ENCODE measurements around the gene ADAMTSL4.

Gene ADAMTSL4

GRCh38 chr1:150552911-150553289, 3.7 kb downstream of the ADAMTSL4 start:
- ChIA-PET POLR2A (no interaction called here), CTCF (interaction anchor here (7.9 to 9.0 kb wide), 2 partner anchors 8 to 20 kb away, joined by 47 to 100 read pairs; no protein-coding TSS in a partner anchor)
- no peak for DNase-seq (ENCODE audit: extremely low spot score)
- TF ChIP-seq, protein P1, sequence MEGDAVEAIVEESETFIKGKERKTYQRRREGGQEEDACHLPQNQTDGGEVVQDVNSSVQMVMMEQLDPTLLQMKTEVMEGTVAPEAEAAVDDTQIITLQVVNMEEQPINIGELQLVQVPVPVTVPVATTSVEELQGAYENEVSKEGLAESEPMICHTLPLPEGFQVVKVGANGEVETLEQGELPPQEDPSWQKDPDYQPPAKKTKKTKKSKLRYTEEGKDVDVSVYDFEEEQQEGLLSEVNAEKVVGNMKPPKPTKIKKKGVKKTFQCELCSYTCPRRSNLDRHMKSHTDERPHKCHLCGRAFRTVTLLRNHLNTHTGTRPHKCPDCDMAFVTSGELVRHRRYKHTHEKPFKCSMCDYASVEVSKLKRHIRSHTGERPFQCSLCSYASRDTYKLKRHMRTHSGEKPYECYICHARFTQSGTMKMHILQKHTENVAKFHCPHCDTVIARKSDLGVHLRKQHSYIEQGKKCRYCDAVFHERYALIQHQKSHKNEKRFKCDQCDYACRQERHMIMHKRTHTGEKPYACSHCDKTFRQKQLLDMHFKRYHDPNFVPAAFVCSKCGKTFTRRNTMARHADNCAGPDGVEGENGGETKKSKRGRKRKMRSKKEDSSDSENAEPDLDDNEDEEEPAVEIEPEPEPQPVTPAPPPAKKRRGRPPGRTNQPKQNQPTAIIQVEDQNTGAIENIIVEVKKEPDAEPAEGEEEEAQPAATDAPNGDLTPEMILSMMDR (IDR thresholded peaks at IDR 0.05; ENCODE audit: control extremely low read depth, extremely low read depth, low read depth, missing control alignments) = no peak

GRCh38 chr1:150553392-150554085, 4.3 kb downstream of the ADAMTSL4 start:
- ChIA-PET POLR2A (no interaction called here), CTCF (interaction anchor here (0.8 to 9.0 kb wide), 4 partner anchors 7 to 20 kb away, joined by 3 to 100 read pairs (median 25); no protein-coding TSS in a partner anchor)
- TF ChIP-seq, protein P1 (IDR thresholded peaks at IDR 0.05; ENCODE audit: control extremely low read depth, extremely low read depth, low read depth, missing control alignments) = no peak
- no peak for DNase-seq (ENCODE audit: extremely low spot score)

GRCh38 chr1:150554086-150554452, 4.9 kb downstream of the ADAMTSL4 start:
- CTCF ChIA-PET = interaction anchor here (0.8 to 9.0 kb wide), 4 partner anchors 7 to 21 kb away, joined by 3 to 100 read pairs (median 25); no protein-coding TSS in a partner anchor
- no peak for DNase-seq (ENCODE audit: extremely low spot score)
- TF ChIP-seq, protein P1 (IDR thresholded peaks at IDR 0.05; ENCODE audit: control extremely low read depth, extremely low read depth, low read depth, missing control alignments) = no peak
- POLR2A ChIA-PET = no interaction called here

DNA sequence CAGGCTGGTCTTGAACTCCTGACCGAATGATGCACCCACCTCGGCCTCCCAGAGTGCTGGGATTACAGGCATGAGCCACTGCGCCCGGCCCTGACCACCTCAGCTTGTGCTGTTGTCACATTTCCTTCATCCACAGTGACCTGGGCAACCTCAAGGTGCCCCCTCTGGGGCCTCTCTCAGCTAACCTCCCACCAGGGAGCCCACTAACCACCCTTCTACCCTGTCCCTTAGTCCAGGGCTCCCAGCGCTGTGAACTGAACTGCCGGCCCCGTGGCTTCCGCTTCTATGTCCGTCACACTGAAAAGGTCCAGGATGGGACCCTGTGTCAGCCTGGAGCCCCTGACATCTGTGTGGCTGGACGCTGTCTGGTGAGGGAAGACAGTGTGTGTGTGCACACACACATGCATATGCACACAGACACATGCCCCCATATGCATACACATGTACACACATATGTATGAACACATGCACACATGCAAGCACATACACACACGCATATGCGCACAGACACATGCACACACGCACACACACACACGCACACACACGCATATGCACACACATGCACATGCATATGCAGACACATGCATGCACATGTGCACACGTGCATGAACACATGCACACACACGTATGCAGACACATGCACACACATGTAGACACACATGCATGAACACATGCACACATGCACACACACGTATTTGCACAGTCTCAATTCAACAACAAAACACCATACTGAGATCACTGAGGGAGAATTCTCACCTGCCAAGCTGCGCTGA, 6.2 kb downstream of the ADAMTSL4 start:
- ChIA-PET POLR2A (no interaction called here), CTCF (interaction anchor here (7.9 to 9.4 kb wide), 3 partner anchors 17 to 22 kb away, joined by 47 to 149 read pairs (median 119); no protein-coding TSS in a partner anchor)
- TF ChIP-seq, protein P1 (IDR thresholded peaks at IDR 0.05; ENCODE audit: control extremely low read depth, extremely low read depth, low read depth, missing control alignments) = no peak
- no peak for DNase-seq (ENCODE audit: extremely low spot score)

DNA sequence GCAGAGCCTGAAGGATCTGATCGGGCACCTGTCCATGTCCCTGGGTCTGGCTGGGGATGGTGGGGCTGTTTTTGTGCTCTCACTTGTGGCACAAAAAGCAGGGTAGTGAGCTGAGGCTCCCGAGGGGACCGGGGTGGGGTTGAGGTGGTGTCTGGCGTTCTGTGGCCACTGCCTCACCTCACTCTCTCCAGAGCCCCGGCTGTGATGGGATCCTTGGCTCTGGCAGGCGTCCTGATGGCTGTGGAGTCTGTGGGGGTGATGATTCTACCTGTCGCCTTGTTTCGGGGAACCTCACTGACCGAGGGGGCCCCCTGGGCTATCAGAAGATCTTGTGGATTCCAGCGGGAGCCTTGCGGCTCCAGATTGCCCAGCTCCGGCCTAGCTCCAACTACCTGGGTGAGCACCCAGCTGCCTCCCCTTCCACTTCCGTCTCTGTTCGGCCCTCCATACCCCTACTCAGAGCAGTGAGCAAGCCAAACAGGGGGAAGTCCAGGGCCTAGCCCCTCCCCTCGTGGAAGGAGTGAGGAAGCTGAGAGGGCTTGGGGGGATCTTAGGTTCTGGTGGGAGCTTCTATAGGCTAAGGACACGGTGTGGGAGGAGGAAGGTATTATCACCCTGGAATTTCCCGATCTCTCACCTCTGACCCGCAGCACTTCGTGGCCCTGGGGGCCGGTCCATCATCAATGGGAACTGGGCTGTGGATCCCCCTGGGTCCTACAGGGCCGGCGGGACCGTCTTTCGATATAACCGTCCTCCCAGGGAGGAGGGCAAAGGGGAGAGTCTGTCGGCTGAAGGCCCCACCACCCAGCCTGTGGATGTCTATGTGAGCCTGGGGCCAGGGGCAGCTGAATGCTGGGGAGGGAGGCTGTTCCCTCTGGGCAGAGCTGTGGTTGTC, 7.0 kb downstream of the ADAMTSL4 start:
- TF ChIP-seq, protein P1 (IDR thresholded peaks at IDR 0.05; ENCODE audit: control extremely low read depth, extremely low read depth, low read depth, missing control alignments) = no peak
- DNase-seq (ENCODE audit: extremely low spot score) = no peak
- ChIA-PET CTCF (interaction anchor here (9.4 kb wide), 2 partner anchors 16 to 22 kb away, joined by 119 to 149 read pairs; no protein-coding TSS in a partner anchor), POLR2A (interaction anchor here (1.1 kb wide), 1 partner anchor 23 kb away, joined by 3 read pairs; the partner anchor contains the start of gene MCL1)

All from GM10248 (cell line).